Adrenal gland (tissue), 12 donors: ENCODE measurements around the gene EZH2. TPM values are rescaled to one million over a fixed set of nuclear protein-coding genes. Genes with fewer than 3 reads are reported as not detected.

Source experiments
- DNase-seq, 7 donors: peaks; one replicate each; pipeline ENCODE4 v3.0.0-alpha.2; 2019 to 2020
- H3K27ac ChIP-seq, 5 donors: fragments of 200-600 bp; sonication (generic) in 4 of 5; 1 replicate in 3 of 5; 2 replicates in 2 of 5; pipeline versions ENCODE4 v1.5.1 to v1.8.0; 2016 to 2020; ENCODE audit warnings: mild to moderate bottlenecking in 1 of 5
- H3K27me3 ChIP-seq: fragments of 200-600 bp; 2 replicates; pipeline ENCODE4 v1.8.0; 2021
- H3K36me3 ChIP-seq, 2 donors: fragments of 200-600 bp; replicated peaks in 1 of 2; 1 replicate in 1 of 2; 2 replicates in 1 of 2; pipeline versions ENCODE4 v1.5.1 to v1.8.0; 2018 to 2022
- H3K4me1 ChIP-seq, 2 donors: fragments of 200-600 bp; replicated peaks in 1 of 2; 1 replicate in 1 of 2; 2 replicates in 1 of 2; pipeline versions ENCODE4 v1.5.1 to v1.8.0; 2018 to 2021
- H3K4me3 ChIP-seq, 4 donors: fragments of 200-600 bp; sonication (generic) in 3 of 4; one replicate each; pipeline ENCODE4 v1.5.1; 2016 to 2018
- H3K9me3 ChIP-seq, 3 donors: fragments of 200-600 bp; sonication (generic) in 1 of 3; replicated peaks in 1 of 3; 1 replicate in 2 of 3; 2 replicates in 1 of 3; pipeline versions ENCODE4 v1.5.1 to v1.8.0; 2016 to 2021
- CTCF ChIP-seq, 6 experiments: fragments of 450-650 bp in 4 of 6; fragments of 200-600 bp in 2 of 6; sonication (generic) in 1 of 6; IDR thresholded peaks; 1 replicate in 5 of 6; 2 replicates in 1 of 6; pipeline versions ENCODE4 v1.5.1 to v1.8.0; 2016 to 2021; ENCODE audit warnings: antibody characterized with exemption in 6 of 6, mild to moderate bottlenecking in 2 of 6, moderate library complexity in 1 of 6
- POLR2A ChIP-seq, 2 donors: fragments of 450-650 bp; IDR thresholded peaks; one replicate each; pipeline ENCODE4 v1.6.1; 2017; ENCODE audit warnings: antibody characterized with exemption in 2 of 2, mild to moderate bottlenecking in 2 of 2, moderate library complexity in 1 of 2
- WGBS, 4 donors: extraction: QIAGEN DNeasy Blood & Tissue Kit in 2 of 4; methylation state at CpG; one replicate each; pipeline versions ENCODE4 v1.1.5 to v1.1.7; 2013 to 2017; 5-methylcytosine and 5-hydroxymethylcytosine counted together
- intact Hi-C, 2 donors: fragments of 100-400 bp; cut with DNase I; formaldehyde crosslinking; loops; one replicate each; pipeline versions ENCODE4 v1.14.1 to v1.15.0; 2022 to 2023
- polyA plus RNA-seq, 3 donors: library from polyadenylated mRNA; stranded (reverse); fragments of 200-250 nt in 2 of 3; fragments of 350-450 nt in 1 of 3; fragmentation: Illumina TruSeq in 1 of 3; extraction: RNeasy Lipid Tissue Mini Kit (QIAGEN cat#74804) in 1 of 3; gene quantifications; one replicate each; pipeline ENCODE4 v1.2.3, GENCODE V29; 2013 to 2014
- total RNA-seq, 9 donors: library from RNA; depleted of rRNA in 4 of 9; stranded (reverse); fragments of >200 nt in 4 of 9; fragments of 120-200 nt in 1 of 9; fragmentation: NEBNext Ultra II Directional in 1 of 9; extraction: Animal tissue kit (Norgen Biotek cat#: 25700) in 1 of 9; gene quantifications; one replicate each; pipeline versions ENCODE4 v1.1.0 to v1.2.4, GENCODE V29; 2013 to 2023
- donor health status: healthy with polysubstance abuse.
- donor health status: Bipolar disorder and iron deficiency.
- donor health status: DM: yes; HTN: yes; CAD: no.
- donor health status: DM: no; HTN: no; CAD: no.
- donor health status: DM: no; HTN: no; CAD: no.
- donor health status: DM: yes; HTN: yes; CAD: no.

Gene EZH2
- total and polyA plus RNA-seq, 12 donors: 0.61 to 11.6 (median 2.3) TPM

- H3K9me3 ChIP-seq: no peaks in the 10 kb centered on the region
- H3K27me3 ChIP-seq: no peaks in the 10 kb centered on the region
- intact Hi-C loops: no loop called here
- peaks cover 0 to 19% of the 10 kb centered on the region in 2 donors for H3K4me1 ChIP-seq
- WGBS, 4 donors: 67 to 74% (median 72%) methylated on average over 7 of the region's 7 CpGs
- no peak overlapping the region for H3K27ac ChIP-seq
- no peaks in the 10 kb centered on the region for H3K36me3 ChIP-seq
- DNase-seq: peak in 4 of 7 donors; percentile 9 to 21 (median 16)
- TF ChIP-seq POLR2A (IDR thresholded peaks at IDR 0.05) (no peak), CTCF (IDR thresholded peaks at IDR 0.05) (no peak)
- H3K4me3 ChIP-seq: no peak overlapping the region
These were observed 34.5 kb downstream of the EZH2 start for GRCh38 chr7:148849393-148850098.

- DNase-seq: no peak
- Histone ChIP-seq H3K27me3 (no peaks in the 10 kb centered on the region), H3K4me1 (peaks cover 0 to 19% of the 10 kb centered on the region in 2 donors), H3K9me3 (no peaks in the 10 kb centered on the region), H3K4me3 (no peak overlapping the region), H3K36me3 (no peaks in the 10 kb centered on the region), H3K27ac (no peak overlapping the region)
- intact Hi-C loops: no loop called here
- WGBS, 4 donors: 86 to 91% (median 87%) methylated on average over 9 of the region's 9 CpGs
- TF ChIP-seq CTCF (IDR thresholded peaks at IDR 0.05): no peak
- no peak for TF ChIP-seq POLR2A (IDR thresholded peaks at IDR 0.05)
These were observed 36.0 kb downstream of the EZH2 start for GRCh38 chr7:148847815-148848734.

- TF ChIP-seq CTCF (IDR thresholded peaks at IDR 0.05): no peak
- TF ChIP-seq POLR2A (IDR thresholded peaks at IDR 0.05): no peak
- Histone ChIP-seq H3K27me3 (no peaks in the 10 kb centered on the region), H3K4me1 (peaks cover 0 to 4% of the 10 kb centered on the region in 2 donors), H3K9me3 (no peaks in the 10 kb centered on the region), H3K27ac (no peak overlapping the region), H3K36me3 (no peaks in the 10 kb centered on the region), H3K4me3 (no peak overlapping the region)
- intact Hi-C loops: no loop called here
- no peak for DNase-seq
- WGBS, 4 donors: 74 to 86% (median 79%) methylated on average over 2 of the region's 2 CpGs
These were observed 45.2 kb downstream of the EZH2 start for GRCh38 chr7:148838905-148839304.

GRCh38 chr7:148835854-148836253 lies 48.2 kb downstream of the EZH2 start:
- TF ChIP-seq CTCF (IDR thresholded peaks at IDR 0.05) (no peak), POLR2A (IDR thresholded peaks at IDR 0.05) (no peak)
- intact Hi-C loops: no loop called here

More at GRCh38 chr7:148835854-148836253, 48.2 kb downstream of the EZH2 start:
- Histone ChIP-seq H3K4me3 (no peak overlapping the region), H3K27me3 (no peaks in the 10 kb centered on the region), H3K27ac (no peak overlapping the region), H3K4me1 (peaks cover 0 to 4% of the 10 kb centered on the region in 2 donors), H3K36me3 (no peaks in the 10 kb centered on the region), H3K9me3 (no peaks in the 10 kb centered on the region)
- 91 to 99% (median 97%) methylated on average over 4 of the region's 4 CpGs for WGBS, 4 donors
- DNase-seq: no peak
